Effector CD4-positive, alpha-beta T cell (primary cell): ENCODE data around the gene SYT9.

Source experiments
- DNase-seq: peaks from one replicate; pipeline ENCODE4 v3.0.0-alpha.2; 2020

Gene SYT9

DNA sequence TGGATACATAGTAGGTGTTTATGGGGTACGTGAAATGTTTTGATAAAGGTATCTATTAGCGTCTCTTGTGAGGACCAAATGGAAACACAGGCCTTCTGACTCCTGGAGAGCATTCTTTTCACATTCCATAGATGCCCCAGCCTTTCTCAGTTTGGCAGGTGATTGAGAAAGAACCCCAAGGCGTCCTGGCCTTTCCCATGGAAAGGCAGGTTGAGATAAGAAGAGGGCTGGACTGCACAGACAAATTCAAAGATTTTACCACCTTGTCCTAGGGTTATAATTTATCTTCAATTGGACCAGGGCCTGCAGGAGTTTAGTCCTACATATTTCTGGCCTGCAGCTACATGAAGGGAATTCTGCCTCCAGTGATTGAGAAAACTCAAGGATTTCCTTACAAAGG, 232.9 kb downstream of the SYT9 start:
- DNase-seq = no peak

DNA sequence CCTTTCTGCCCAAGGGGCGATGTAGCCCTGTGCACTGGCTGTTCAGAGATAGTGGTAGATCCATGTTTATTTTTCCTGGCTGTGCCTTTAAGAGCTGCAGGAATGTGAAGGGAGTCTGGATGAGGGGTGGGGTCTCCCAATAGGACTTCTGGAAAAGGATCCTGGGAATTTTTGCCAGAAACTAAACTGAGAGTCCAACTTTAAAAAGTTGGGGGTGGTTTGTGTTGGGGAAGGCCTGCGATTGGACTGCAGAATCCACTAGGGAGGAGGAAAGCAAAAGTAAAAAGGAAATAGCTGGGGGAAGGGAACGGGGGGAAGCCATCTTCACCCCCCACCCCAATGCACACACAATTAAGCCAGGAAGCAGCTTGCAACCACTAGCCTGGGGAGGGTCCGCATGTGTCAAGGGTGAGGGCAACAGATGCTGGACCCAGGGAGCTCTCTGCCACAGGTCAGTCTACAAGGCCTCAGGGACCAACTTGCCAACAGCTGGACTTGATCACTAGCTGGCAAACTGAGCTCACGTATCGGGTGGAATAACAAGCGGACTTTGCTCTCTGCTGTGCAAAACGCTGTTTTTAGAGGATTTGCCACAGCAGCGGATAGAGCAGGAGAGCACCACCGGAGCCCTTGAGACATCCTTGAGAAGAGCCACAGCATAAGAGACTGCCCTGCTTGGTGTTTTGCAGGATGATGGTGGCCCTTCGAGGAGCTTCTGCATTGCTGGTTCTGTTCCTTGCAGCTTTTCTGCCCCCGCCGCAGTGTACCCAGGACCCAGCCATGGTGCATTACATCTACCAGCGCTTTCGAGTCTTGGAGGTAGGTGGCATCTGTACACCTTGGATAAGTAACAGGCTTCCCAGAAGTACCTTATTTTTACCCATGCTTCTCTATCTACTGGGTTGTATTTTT, 233.7 kb downstream of the SYT9 start, which contains the start of gene OLFML1:
Gene OLFML1 (plus strand): TSS at position 321 of the 912 bp plus-strand sequence. CDS start 370 bp downstream, at position 691.
- no peak for DNase-seq

DNA sequence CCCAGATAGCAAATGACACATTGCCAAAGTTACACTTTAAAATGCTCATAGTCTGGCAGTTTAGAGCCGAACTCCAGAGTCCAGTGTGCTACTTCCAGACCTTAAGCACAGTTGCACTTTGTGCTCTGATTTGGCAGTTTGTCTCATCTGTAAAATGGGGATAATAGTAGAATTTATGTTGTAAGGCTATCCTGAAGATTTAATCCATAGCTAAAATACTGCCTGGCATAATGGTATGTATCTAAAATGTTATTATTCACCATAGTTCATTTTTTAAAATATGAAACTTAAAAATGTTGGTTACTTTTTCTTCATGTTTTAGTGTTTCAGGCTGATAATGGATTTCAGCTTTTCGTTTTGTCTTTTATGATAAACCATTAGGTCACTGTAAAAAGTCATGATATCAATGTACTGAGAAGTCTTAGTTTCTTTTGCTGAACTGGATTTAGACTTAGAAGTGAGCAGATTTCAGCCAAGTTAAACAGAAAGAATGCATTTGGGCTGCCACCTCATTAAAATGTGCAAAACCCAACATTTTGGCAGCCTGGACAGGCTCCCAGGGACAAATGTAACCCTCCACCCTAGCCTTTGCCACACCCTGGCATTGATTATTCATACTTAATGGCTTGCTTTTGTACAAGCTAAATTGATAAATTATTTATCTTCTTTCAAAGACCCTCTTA, 234.5 kb downstream of the SYT9 start:
- no peak for DNase-seq

DNA sequence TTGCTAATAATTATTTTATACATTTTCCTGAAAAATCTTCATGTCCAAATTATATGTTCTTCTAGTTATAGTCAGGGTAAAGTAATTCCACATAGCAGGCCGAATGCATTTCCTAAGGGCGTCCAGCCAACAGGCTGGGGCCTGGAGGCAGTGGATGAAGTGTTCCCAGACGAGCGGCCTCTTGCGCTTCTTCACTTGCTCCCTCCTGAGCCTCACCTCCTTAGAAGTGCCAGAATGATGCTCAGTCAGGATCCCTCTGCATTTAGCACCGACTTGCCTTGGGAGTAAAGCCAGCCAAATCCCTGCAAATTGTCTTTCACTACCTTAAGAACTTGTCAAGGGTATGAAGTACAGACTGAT, 235.1 kb downstream of the SYT9 start:
- DNase-seq = no peak

DNA sequence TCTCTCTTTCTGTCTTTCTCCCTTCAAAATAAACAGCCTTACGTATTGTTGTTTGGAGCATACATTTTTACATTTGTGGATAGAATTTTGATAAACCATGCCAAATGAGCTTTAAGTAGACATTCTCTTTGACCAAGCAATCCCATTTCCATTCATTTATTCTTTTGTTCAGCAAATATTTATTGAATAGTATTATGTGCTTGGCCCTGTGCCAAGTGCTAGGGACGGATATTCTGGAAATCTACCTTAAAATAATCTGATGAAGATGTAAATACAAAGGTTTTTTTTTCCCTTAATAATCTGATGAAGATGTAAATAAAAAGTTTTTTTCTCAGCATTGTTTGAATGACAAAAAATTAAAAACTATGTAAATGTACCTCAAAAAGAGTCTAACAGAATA, 235.7 kb downstream of the SYT9 start:
- DNase-seq = no peak

DNA sequence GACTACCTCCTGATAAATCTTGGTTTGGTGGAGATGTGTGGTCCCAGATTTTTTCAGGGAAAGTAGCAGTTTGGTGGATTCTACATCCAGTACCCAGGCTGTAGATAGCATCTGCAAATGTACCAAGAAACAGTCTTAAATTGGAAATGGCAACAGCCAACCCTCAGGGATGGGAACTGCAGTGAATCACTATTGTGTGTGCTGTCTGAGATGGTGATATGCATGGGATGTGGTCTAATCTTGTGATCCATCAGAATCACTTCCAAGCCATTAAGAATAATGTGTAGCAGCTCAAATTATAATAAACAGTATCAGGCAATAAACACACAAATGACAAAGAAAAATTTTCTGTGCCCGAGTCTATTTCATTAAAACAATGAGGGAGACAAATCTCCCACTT, 237.0 kb downstream of the SYT9 start:
- DNase-seq = no peak

DNA sequence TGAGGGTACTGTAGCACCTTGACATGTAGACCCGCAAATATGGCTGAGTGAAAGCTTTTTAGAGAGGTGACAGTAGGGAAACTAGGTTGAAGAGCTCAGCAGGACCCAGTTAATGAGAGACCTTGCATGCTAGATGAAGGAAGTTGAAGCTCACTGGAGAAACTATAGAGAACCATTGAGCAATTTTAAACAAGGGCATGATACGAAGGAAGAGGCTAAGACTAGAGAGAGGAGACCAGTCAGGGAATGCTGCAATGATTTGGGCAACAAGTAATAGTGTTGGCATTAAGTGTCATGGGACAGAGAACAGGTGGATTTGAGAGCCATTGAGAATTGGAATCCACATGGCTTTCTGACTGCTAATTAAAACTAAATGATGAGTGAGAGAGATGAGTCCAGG, 237.7 kb downstream of the SYT9 start:
- no peak for DNase-seq

DNA sequence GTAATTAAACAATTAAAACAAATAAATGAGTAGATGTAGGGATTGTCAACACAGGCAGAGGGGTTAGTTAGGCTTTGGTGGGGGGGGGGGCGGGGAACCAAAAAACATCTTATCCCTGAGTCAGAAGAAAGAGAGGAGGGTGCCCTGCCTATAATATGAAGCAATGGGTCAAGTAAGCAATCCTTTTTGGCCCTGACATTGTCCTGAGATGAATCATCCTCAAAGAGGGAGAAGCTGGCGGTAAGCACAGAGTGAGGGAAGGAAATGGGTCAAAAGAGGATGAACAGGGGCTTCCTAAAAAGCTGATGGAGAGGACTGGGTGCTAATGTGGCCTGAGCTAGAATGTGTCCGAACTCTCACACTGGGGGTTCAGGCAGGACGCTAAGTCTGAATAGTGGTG, 238.3 kb downstream of the SYT9 start:
- DNase-seq = no peak

DNA sequence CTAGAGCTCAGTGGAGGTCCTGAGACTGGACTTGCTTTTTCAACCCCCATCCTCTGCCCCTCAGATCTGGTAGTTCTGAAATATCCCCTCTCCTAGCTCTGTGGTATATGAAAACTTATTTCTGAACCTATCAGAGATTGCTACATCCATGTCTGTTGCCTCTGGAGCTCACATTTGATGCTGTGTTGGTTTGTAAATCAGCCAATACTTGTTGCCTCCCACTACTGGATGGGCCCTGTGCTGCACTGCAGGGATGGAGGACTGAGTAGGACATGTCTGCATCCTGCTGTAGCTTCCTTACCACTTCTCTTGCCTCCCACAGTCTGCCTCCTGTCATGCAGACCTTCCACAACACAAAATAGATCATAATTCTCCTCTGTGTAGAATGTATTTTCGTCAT, 238.8 kb downstream of the SYT9 start:
- DNase-seq = no peak

DNA sequence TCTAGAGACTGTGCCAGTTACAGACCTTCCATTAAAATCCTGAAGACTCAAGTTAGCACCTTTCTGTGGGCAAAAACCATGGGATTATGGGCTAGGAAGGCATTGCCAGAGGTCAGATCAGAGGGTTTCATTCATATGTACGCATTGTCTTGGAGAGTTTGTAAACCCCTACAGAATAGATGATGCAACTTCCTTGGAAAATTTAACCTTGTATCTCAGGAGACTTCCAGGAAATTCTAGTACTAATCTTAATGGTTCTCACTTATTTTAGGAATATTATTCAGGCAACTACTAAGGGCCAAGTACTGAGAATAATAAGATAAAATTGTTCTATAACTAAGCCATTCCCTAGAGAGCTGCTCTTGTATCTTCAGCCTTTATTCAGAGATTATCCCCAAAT, 240.5 kb downstream of the SYT9 start:
- DNase-seq = no peak

DNA sequence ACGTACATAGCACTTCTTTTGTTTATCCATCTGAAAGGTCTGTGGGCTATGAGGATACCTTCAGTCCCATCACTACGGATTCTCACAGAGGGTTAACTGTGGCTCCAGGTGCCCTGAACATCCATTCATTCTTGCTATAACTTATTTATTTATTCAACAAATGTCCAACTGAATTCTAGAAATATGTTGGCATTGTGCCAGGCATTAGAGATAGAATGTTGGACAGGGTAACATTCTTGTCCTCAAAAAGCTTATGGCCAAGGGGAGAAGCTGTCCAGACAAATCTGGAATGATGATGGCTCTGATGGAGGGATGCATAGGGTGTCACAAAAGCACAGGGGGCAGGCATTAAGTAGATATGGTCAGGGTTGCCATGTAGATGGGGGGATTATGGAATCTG, 242.0 kb downstream of the SYT9 start:
- DNase-seq = no peak

DNA sequence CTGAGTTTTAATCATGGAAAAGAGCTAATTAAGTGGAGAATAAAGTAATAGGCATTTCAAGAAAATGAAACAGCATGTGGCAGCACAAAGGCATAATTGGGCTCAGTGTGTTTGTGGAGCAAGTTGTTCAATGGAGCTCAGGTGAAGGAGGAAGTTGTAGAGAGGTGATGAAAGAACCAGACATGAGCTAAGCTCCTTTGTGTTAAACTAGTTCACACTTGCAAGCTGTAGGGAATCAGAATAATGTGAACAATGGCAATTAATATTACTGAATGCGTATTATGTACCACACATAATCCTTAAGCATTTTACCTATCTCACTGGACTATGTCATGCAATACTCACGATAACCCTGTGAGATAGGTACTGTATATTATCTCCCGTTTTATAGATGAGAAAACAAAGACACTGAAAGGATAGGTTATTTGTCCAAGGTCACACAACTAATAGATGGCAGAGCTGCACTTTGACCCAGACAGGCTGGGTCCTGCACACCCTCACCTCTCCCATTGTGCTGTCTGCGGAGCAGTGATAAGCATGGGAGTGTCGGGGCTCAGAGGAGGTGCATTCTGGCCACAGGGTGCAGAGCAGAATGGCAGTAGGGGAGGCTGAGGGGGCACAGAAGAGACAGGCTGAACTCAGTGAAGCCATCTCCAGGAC, 242.5 kb downstream of the SYT9 start:
- no peak for DNase-seq

DNA sequence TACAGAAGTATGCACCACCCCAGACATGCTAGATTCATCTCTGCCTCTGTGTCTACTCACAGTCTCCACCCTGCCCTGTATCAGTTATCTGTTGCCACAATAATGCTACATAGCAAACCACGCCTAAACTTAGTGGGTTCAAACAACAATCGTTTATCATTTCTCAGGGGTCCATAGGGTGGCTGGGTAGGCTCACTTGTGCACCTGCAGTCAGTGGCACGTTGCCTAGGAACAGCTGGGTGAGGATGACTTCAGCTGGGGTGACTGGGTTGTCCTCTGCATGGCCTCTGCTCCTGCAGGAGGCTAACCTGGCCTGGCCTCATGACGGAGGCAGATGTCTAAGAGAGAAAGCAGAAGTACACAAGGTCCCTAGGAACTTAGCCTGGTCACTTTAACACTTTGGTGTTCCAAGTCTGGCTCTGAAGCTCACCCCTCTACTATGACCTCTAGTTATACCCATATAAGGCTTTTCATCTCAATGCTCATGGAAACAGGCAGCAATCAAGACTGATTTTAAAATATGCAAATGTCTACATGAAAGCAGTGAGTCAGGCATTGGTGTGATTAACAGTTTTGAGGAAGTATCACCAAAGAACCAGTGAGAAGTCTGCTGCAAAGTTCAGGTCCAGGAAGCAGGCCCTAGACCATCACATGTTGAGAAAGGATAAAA, 244.3 kb downstream of the SYT9 start:
- no peak for DNase-seq

DNA sequence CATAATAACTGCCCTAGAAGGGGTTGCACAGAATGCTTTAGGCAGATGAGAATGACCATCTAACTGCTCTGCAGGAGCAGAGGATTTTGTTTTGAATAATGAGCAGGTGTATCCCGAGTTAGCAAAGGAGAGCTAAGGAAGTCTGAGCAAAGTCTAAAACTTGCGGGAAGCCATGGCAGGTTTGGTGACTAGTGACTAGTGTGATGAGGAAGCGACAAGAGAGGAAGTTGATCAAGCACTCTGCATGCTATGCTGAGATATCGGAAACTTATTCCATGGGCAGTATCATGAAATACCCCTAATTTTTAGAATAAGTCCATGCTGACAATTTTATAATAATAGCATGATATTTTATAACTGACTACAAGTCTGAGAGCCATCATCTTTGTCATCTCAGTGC, 246.5 kb downstream of the SYT9 start:
- no peak for DNase-seq

DNA sequence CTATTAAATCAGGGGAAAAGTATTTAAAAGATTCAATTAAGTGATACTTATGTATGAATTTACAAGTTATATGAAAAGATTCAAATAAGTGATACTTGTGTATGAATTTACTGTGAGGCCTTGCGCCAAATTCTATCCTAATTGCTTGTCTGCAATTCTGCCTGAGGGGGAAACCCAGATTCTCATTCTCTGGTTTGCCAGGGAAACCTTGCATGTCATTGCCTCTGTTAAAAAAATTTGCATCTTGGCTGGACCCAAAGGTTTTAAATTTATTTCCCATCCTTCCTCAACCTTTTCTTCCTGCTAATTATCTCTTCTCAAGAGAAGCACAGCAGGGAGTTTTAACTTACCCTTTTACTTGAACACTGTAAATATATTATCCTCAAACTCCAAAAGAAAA, 247.4 kb downstream of the SYT9 start:
- no peak for DNase-seq

DNA sequence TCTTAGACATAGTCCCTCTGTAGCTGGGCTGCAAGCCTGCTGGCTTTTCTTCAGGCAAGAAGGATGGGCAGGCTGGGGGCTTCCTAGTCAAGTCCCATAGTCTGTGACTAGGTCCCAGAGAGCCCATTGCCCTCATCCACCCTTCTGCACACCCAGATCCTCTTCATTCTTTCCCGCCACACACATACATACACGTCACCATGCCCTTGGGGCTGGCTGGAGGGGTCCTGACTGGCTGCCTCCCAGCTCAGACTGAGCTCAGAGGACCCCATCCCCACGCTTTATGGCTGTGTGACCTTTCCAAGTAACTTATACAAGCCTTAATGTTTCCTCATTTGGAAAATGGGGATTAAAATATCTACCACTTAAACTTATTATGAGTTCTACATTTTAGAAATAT, 248.5 kb downstream of the SYT9 start:
- DNase-seq = no peak

DNA sequence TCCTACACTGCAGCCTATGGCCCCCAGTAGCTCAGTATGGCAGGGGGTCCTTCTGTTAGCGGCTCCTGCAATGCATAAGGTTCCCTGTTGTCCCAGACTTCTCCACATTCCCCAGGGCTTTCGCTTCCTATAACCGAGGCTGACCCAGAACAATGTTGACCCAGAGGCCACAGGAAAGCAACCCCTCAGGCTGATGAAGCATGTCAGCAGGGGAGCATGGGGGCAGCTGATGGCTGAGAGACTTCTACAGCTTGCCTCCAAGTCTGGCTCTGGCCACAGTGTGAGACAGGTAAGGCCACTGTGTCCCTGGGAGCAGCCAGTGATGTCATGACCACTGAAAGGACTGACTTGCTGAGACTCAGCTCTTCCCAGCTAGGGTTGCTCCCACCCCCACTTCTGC, 249.5 kb downstream of the SYT9 start:
- DNase-seq = no peak

DNA sequence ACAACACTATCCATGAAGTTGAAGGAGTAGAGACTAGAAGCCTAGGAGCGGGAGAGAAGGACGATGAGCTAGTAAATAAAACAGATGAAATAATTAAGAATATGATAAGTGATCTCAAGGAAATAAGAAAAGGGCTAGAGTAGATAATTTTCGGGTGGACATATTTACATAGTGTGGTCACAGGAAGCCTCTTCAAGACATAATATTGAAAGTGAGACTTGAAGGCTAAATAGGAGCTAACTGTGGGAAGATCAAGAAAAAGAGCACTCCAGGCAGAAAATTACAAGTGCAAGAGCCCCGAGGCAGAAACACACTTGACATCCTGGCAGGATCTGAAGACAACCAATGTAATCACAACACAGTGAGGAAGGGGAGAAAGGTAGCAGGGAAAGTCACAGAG, 250.2 kb downstream of the SYT9 start:
- DNase-seq = no peak

DNA sequence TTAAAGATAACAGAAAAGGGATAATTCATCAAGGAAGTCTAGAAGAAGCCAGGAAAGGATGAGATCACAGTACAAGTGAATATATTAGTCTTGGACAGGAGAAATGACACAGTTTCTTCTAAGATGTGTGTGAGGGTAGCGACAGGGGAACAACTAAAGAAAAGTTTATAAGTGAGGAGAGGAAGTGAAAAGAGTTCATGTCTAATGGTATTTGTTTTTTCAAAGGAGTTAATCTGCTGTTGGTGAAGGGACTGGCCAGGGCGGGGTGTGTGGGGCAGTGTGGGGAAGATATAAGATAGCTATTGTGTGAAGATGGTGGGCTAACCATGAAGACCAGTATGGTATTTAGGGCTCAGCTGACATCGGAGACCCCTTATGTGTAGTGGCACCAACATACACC, 254.5 kb downstream of the SYT9 start:
- DNase-seq = no peak

DNA sequence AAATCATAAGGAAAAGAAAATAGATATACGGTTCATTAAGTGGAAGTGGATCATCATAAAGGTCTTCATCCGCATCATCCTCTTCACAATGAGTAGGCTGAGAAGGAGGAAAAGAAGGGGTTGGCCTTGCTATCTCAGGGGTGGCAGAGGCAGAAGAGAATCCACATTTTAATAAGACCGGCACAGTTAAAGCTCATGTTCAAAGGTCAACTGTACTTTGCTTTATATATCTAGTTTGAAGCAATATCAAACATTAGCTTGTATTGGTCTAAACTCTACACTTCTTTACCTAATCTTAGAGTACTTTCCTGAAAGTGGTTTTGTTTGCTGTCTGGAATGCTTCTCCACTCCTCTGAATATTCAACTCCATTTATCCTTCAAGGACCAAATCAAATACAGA, 256.4 kb downstream of the SYT9 start:
- DNase-seq = no peak

DNA sequence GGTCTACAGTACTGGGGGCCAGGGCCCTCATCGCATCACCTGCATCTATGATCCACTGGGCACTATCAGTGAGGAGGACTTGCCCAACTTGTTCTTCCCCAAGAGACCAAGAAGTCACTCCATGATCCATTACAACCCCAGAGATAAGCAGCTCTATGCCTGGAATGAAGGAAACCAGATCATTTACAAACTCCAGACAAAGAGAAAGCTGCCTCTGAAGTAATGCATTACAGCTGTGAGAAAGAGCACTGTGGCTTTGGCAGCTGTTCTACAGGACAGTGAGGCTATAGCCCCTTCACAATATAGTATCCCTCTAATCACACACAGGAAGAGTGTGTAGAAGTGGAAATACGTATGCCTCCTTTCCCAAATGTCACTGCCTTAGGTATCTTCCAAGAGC, 258.3 kb downstream of the SYT9 start:
- DNase-seq = no peak

DNA sequence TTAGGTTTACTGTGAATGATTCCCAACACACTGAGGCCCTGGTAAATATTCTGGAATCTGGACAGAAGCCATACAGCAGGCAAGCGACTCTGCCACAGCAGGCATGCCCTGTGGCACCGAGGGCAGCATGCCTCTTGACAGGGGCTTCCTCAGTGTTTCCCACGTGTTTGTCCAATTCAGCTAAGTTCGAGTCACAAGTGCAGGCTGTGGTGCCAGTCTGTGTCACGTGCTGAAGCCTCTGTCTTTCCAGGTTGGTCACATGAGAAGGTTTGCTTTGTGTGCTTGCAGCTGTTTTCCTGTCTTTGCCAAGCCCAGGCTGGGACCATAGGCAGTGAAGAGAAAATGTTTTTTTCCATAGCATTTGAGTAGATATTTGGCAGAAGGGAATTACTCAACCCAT, 259.7 kb downstream of the SYT9 start:
- no peak for DNase-seq

DNA sequence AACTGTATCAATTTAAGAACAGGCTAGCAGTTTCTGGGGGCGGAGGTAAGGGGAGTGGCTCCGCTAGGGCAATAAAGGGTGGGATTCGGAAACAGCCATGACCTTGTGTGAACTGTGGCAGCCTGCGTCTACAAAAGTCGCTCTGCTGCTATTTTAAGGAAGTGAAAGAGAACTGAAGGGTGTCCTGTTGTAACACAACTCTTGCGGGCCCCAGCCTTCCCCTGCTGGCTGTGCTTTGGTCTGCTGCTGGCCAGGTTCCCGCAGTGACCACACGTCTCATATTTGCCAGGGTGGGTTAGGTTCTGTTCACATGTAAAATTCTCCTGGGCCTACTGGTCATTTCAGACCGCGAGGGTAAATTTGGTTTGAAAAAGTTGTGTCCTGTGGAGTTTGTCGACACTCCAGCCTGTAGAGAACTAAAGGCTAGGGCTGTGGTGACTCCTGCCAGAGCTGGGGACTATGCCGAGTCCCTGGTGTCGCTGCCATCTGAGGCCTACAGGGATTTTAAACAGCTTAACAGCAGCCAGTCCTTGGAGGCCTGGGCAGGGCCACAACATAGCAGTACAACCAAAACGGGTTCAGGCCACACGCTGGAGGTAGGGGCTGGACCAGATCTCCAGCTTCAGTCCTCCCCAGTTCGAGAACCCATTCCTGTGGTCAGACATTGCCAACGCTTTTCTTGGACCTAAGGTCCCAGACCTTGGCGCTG, 261.0 kb downstream of the SYT9 start:
- DNase-seq = no peak
